OCI-LY7 (cell line): Measurements from ENCODE around the gene IGDCC3. TPM values are rescaled to one million over a fixed set of nuclear protein-coding genes. Genes with fewer than 3 reads are reported as not detected.

Source experiments
- BruUV-seq: library from RNA; stranded (reverse); fragments of 400-500 nt; replicated peaks from 2 replicates; lab custom pipeline; 2021; lab: Mats Ljungman, UMichigan
- CTCF ChIA-PET: fragments of 300-600 bp; sonication (Branson Sonifier 250); formaldehyde crosslinking; loops from one replicate; lab custom pipeline; 2022; ENCODE audit warnings: antibody characterized with exemption; ENCODE audit not compliant: unreplicated experiment; lab: Charles Lee
- POLR2A ChIA-PET: fragments of 300-600 bp; sonication (Branson Sonifier 250); formaldehyde crosslinking; loops from one replicate; lab custom pipeline; 2022; ENCODE audit warnings: antibody characterized with exemption; lab: Charles Lee
- DNase-seq: peaks from one replicate; pipeline ENCODE4 v3.0.0-alpha.2; 2015; ENCODE audit warnings: low spot score
- H2AFZ ChIP-seq: fragments of 200-600 bp; sonication (generic), shearing (Covaris generic); 2 replicates; pipeline ENCODE4 v1.6.1; 2014; ENCODE audit warnings: mild to moderate bottlenecking, antibody characterized with exemption, low read length, moderate library complexity
- H3K27ac ChIP-seq: fragments of 200-600 bp; sonication (generic); 2 replicates; pipeline ENCODE4 v1.5.1; 2014; ENCODE audit warnings: mixed run types, low read depth, mild to moderate bottlenecking, moderate library complexity, low read length, inconsistent platforms; ENCODE audit not compliant: poor library complexity, severe bottlenecking
- H3K36me3 ChIP-seq: fragments of 200-600 bp; sonication (generic); 2 replicates; pipeline ENCODE4 v1.6.1; 2014; ENCODE audit warnings: mild to moderate bottlenecking, antibody characterized with exemption, low read length, moderate library complexity, mixed read lengths; ENCODE audit not compliant: insufficient read depth
- H3K4me1 ChIP-seq: fragments of 200-600 bp; sonication (generic); 2 replicates; pipeline ENCODE4 v1.5.1; 2014; ENCODE audit warnings: mild to moderate bottlenecking, low read length; ENCODE audit not compliant: insufficient read depth, poor library complexity, severe bottlenecking
- H3K4me2 ChIP-seq: fragments of 200-600 bp; sonication (generic); 2 replicates; pipeline ENCODE4 v1.6.1; 2014; ENCODE audit warnings: mild to moderate bottlenecking, low read length
- H3K4me3 ChIP-seq: fragments of 200-600 bp; sonication (generic); 2 replicates; pipeline ENCODE4 v1.5.1; 2014; ENCODE audit warnings: mild to moderate bottlenecking, low read depth, low read length; ENCODE audit not compliant: poor library complexity, severe bottlenecking
- H3K79me2 ChIP-seq: fragments of 200-600 bp; sonication (generic); 2 replicates; pipeline ENCODE4 v1.6.1; 2016; ENCODE audit warnings: low read depth, mild to moderate bottlenecking, low read length, moderate library complexity, mixed read lengths; ENCODE audit not compliant: insufficient read depth
- H3K9me2 ChIP-seq: fragments of 200-600 bp; sonication (generic); 2 replicates; pipeline ENCODE4 v1.6.1; 2016; ENCODE audit warnings: mild to moderate bottlenecking, low read length, mixed read lengths; ENCODE audit not compliant: insufficient read depth
- H3K9me3 ChIP-seq: fragments of 200-600 bp; sonication (generic); 2 replicates; pipeline ENCODE4 v1.6.1; 2014; ENCODE audit warnings: mild to moderate bottlenecking, mixed run types, low read length, mixed read lengths
- H4K20me1 ChIP-seq: fragments of 200-600 bp; sonication (generic); 2 replicates; pipeline ENCODE4 v1.6.1; 2014; ENCODE audit warnings: mild to moderate bottlenecking, antibody characterized with exemption, low read length, moderate library complexity, mixed read lengths; ENCODE audit not compliant: insufficient read depth
- EZH2phosphoT487 ChIP-seq: fragments of 200-600 bp; sonication (generic); IDR thresholded peaks from 2 replicates; pipeline ENCODE4 v1.6.1; 2018; ENCODE audit warnings: low read depth, borderline replicate concordance, mild to moderate bottlenecking, mixed run types, antibody characterized with exemption, low read length, moderate library complexity, mixed read lengths
- intact Hi-C: fragments of 100-400 bp; cut with micrococcal nuclease; formaldehyde crosslinking; loops from one replicate; pipeline ENCODE4 v1.10.0; 2022; ENCODE audit not compliant: unreplicated experiment
- total RNA-seq, 2 experiments: library from RNA; depleted of rRNA in 1 of 2; stranded (reverse); fragments of >200 nt in 1 of 2; shearing (Covaris generic) in 1 of 2; gene quantifications; 2 replicates each; pipeline ENCODE4 v1.2.3, GENCODE V29; 2014 to 2022
- TF ChIP-seq, protein P1 (sequence below): fragments of 200-600 bp; sonication (generic); conservative IDR thresholded peaks from 2 replicates; pipeline ENCODE4 v1.5.1; 2014; ENCODE audit warnings: mild to moderate bottlenecking, antibody characterized with exemption, low read length, moderate library complexity, mixed read lengths

Gene IGDCC3
- total RNA-seq, 2 experiments from 2014 or later, result not detected

DNA sequence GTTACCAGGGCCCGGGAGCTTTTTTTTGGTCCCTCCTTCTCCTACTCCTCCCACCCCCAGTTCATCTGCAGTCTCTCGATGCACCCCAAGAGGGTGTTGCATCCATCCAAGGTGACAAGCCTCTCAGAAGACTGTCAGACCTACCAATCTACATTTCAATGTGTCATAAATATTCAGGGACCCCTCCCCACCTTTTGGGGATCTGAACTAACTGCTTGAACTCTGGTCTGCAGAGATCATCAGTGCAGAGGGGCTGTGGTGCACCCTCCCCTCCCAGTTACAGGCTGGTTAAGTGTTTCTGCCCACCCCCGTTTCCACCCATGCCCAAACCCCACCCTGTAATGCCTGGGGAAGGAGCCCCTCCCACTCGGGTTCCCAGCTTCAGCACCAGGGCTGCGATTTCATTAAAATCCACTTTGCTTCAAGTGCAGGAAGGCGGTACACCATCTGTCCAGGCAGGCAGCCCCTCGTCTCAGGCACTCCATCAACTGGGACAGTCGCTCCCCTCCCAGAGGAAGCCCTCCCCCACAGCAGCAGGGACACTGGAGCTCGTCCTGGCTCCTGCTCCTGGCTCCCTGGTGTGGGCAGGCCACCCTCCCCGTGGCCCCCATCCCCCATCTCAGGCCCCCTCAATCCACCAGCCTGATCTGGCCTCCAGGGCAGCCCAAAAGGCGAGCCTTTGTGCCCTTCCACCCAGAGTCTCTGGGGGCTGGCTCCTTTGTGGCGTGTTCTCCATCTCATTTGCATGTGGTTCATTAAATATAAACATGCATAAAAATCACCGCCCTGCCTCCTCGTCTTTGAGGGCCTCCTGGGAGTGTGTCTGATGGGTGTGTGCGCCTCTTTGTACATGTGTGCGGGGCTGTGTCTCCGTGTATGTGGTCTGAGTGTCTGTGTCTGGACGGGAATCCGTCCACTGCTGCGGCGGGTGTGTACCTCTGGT, 41.0 kb downstream of the IGDCC3 start:
- Histone ChIP-seq H4K20me1 (no peaks in the 10 kb centered on the region), H3K9me2 (no peaks in the 10 kb centered on the region), H3K79me2 (no peaks in the 10 kb centered on the region), H3K9me3 (no peaks in the 10 kb centered on the region), H3K36me3 (no peaks in the 10 kb centered on the region), H2AFZ (no peak overlapping the region), H3K4me3 (no peak overlapping the region), H3K27ac (no peak overlapping the region), H3K4me2 (no peak overlapping the region), H3K4me1 (peaks cover 7% of the 10 kb centered on the region)
- no TSS peak for BruUV-seq
- ChIA-PET CTCF (interaction anchor here (0.5 kb wide), 1 partner anchor 80 kb away, joined by 5 read pairs; no protein-coding TSS in a partner anchor), POLR2A (no interaction called here)
- no peak for DNase-seq
- intact Hi-C loops, result no loop called here
- TF ChIP-seq, protein P1, sequence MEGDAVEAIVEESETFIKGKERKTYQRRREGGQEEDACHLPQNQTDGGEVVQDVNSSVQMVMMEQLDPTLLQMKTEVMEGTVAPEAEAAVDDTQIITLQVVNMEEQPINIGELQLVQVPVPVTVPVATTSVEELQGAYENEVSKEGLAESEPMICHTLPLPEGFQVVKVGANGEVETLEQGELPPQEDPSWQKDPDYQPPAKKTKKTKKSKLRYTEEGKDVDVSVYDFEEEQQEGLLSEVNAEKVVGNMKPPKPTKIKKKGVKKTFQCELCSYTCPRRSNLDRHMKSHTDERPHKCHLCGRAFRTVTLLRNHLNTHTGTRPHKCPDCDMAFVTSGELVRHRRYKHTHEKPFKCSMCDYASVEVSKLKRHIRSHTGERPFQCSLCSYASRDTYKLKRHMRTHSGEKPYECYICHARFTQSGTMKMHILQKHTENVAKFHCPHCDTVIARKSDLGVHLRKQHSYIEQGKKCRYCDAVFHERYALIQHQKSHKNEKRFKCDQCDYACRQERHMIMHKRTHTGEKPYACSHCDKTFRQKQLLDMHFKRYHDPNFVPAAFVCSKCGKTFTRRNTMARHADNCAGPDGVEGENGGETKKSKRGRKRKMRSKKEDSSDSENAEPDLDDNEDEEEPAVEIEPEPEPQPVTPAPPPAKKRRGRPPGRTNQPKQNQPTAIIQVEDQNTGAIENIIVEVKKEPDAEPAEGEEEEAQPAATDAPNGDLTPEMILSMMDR, result no peak
- no peak for TF ChIP-seq EZH2phosphoT487

DNA sequence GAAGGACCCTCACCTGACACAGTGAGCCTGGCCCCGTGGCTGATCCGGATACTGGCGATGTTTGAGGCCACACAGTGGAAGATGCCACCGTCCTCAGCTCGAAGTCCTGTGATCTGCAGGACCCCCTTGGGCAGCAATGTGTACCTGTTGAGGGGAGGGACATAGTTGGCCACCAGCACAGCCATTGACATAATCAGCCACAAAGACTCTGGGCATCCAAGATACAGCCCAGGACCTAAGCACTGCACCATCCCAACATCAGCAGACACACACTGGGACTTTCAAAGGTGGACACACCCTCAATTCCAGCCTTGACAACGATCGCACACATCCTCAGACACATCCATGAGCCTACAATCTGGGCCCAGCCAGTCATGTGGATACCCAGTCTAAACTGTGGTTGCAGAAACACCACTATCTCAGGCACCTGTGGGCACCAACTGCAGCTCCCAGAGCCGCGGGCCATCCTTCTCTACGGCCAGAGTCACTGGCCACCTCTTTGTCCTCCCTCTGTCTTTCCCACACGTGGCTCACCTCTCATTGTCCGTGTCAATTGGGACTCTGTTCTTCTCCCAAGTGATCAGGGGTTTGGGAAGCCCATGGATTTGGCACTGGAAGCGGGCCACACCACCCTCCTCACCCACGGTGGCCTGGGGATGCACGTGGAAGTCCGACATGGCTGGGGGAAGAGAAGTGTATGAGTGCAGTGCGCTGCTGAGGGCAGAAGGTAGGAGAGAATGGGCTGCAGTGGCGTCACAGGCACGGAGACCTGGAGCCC, 42.3 kb downstream of the IGDCC3 start:
- intact Hi-C loops, result no loop called here
- Histone ChIP-seq H2AFZ (no peak overlapping the region), H3K9me2 (no peaks in the 10 kb centered on the region), H3K4me1 (peaks cover 7% of the 10 kb centered on the region), H4K20me1 (no peaks in the 10 kb centered on the region), H3K4me3 (no peak overlapping the region), H3K79me2 (no peaks in the 10 kb centered on the region), H3K36me3 (no peaks in the 10 kb centered on the region), H3K9me3 (no peaks in the 10 kb centered on the region), H3K4me2 (no peak overlapping the region), H3K27ac (no peak overlapping the region)
- TF ChIP-seq, protein P1, result no peak
- no peak for TF ChIP-seq EZH2phosphoT487
- POLR2A ChIA-PET, result no interaction called here
- BruUV-seq, result no TSS peak
- CTCF ChIA-PET, result interaction anchor here (0.5 kb wide), 1 partner anchor 82 kb away, joined by 5 read pairs; no protein-coding TSS in a partner anchor
- no peak for DNase-seq
